ENCODE results near the gene ZCCHC24.

Gene ZCCHC24

GRCh38 chr10:79451046-79451699, 5.7 kb upstream of the ZCCHC24 start:
- TF ChIP-seq CTCF (conservative IDR thresholded peaks at IDR 0.05) (no peak), ZFX (IDR thresholded peaks at IDR 0.05) (no peak)
- no peak overlapping the region for H3K27ac ChIP-seq

GRCh38 chr10:79449181-79450146, 4.0 kb upstream of the ZCCHC24 start:
- TF ChIP-seq CTCF (conservative IDR thresholded peaks at IDR 0.05) (no peak), ZFX (IDR thresholded peaks at IDR 0.05) (no peak)
- peak overlapping the region; percentile 71 for H3K27ac ChIP-seq

- no peak for TF ChIP-seq ZFX (IDR thresholded peaks at IDR 0.05)
- TF ChIP-seq CTCF (conservative IDR thresholded peaks at IDR 0.05), result no peak
- H3K27ac ChIP-seq, result peak overlapping the region; percentile 71
Observed at GRCh38 chr10:79448732-79449049, 3.3 kb upstream of the ZCCHC24 start.

DNA sequence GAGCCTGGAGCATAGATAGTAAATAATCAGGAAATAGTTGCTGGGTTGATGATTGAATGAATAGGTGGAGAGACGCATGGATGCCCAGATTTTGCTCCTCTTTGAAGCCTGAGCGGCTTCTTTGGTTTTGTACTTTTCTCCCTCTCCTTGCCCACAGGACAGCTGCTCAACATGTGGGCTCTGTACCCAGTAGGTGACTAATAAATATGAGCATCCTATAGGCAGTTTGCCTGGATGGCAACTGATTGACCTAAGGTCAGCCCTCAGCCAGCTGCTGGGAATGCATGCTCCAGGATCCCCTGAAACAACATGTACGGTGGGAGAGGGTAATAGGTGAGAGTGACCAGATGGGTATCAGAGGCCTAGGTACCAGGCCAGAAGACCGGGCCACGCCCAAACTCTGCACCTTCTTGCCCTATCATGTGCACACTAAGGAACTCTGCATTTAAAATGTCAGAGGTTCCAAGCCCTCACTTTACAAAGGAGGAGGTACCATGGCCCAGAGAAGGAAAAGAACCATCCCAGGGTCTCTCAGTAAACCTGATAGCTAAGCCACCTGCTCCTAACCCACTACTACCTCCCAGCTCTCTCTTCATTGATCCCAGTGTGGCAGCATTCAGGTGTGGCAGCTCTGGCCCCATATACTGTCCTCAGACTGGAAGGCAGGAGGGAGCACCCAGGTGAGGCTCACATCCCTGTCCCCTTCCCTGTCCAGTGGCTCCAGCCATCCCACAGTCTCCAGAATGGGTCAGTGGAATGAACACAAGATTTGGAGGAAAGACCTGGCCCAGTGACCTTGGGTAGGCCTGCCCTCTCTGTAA, 2.7 kb upstream of the ZCCHC24 start:
- TF ChIP-seq CTCF (conservative IDR thresholded peaks at IDR 0.05) (no peak), ZFX (IDR thresholded peaks at IDR 0.05) (no peak)
- H3K27ac ChIP-seq, result peak overlapping the region; percentile 71

- H3K27ac ChIP-seq, result peak overlapping the region; percentile 85
Observed at GRCh38 chr10:79447249-79447648, 1.8 kb upstream of the ZCCHC24 start.

- H3K27ac ChIP-seq, result peak overlapping the region; percentile 85
- TF ChIP-seq ZFX (IDR thresholded peaks at IDR 0.05) (no peak), CTCF (conservative IDR thresholded peaks at IDR 0.05) (no peak)
Observed at GRCh38 chr10:79446758-79447084, 1.3 kb upstream of the ZCCHC24 start.

DNA sequence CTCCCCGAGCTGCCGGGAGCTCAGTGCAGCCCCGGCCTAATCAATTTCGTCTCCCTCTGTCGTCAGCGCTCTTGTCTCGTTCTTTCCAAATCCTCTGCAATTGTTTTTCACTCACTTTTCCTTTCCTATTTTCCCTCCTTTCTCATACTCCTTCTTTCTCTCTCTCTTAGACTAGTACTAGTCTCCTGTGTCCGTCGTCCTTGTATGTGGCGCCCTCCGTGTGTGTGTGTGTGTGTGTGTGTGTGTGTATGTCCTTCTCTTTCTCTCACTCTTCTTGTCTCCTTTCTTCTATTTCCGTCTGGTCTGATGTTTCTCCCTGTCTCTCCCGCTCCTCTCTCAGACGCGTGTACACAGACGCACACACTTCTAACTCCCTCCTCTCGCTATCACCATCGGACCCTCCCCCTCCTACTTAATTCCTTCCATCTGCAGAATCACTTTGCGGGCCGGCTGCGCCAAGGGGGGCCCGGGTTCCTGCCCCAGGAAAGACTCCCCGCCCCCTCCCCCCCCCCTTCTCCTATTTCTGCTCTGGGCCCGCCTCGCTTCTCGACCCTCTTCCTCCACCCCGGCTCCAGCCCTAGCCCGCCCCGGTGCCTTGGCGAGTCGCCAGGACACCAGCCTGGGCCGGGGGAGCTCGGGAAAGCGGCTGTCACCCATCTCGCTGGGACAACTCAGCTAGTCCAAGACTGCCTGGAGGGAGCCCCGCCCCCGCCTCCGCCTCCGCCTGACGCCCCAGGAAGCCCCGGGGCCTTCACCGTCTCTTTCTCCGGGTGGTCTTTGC, 743 bp upstream of the ZCCHC24 start:
- peak overlapping the region; percentile 85 for H3K27ac ChIP-seq

More for the DNA sequence above, 743 bp upstream of the ZCCHC24 start:
- no peak for TF ChIP-seq CTCF (conservative IDR thresholded peaks at IDR 0.05)
- no peak for TF ChIP-seq ZFX (IDR thresholded peaks at IDR 0.05)
